ENCODE measurements around the gene SCN4B.

GRCh38 chr11:118151431-118151830 lies 1.2 kb downstream of the SCN4B start:
- TF ChIP-seq CTCF (optimal IDR thresholded peaks at IDR 0.05 in 1 of 3, IDR thresholded peaks at IDR 0.05 in 1 of 3, conservative IDR thresholded peaks at IDR 0.05 in 1 of 3; ENCODE audit: extremely low read depth in 1 of 3, insufficient read depth in 2 of 3, low read length in 3 of 3) (no peak), EZH2 (IDR thresholded peaks at IDR 0.05; ENCODE audit: low read length) (no peak)
